Fibroblast of lung (primary cell): ENCODE data around the gene ABHD15. TPM values are rescaled to one million over a fixed set of nuclear protein-coding genes. Genes with fewer than 3 reads are reported as not detected.

Experiments
- DNase-seq, 2 donors: peaks; one replicate each; pipeline versions ENCODE4 v3.0.0 to v3.0.0-alpha.2; 2010; ENCODE audit warnings: low read depth in 2 of 2
- H2AFZ ChIP-seq: 2 replicates; pipeline ENCODE4 v1.5.1; 2012; ENCODE audit warnings: low read length, control low read depth, inconsistent platforms
- H3K27ac ChIP-seq: 2 replicates; pipeline ENCODE4 v1.5.1; 2011; ENCODE audit warnings: low read length, control low read depth; ENCODE audit not compliant: insufficient read depth
- H3K27me3 ChIP-seq: 2 replicates; pipeline ENCODE4 v1.5.1; 2011; ENCODE audit warnings: mild to moderate bottlenecking, low read length; ENCODE audit not compliant: control insufficient read depth, insufficient read depth
- H3K36me3 ChIP-seq: 2 replicates; pipeline ENCODE4 v1.5.1; 2011; ENCODE audit warnings: low read length; ENCODE audit not compliant: control insufficient read depth, insufficient read depth
- H3K4me1 ChIP-seq: 2 replicates; pipeline ENCODE4 v1.5.1; 2011; ENCODE audit warnings: low read length; ENCODE audit not compliant: control insufficient read depth, insufficient read depth; ENCODE audit errors: extremely low read depth
- H3K4me2 ChIP-seq: 2 replicates; pipeline ENCODE4 v1.5.1; 2011; ENCODE audit warnings: low read length, control low read depth; ENCODE audit not compliant: insufficient read depth; ENCODE audit errors: extremely low read depth
- H3K4me3 ChIP-seq, 4 experiments: fragments of 200-600 bp in 1 of 4; sonication (generic) in 1 of 4; replicated peaks in 1 of 4; 2 replicates each; pipeline ENCODE4 v1.5.1; 2011 to 2016; ENCODE audit warnings: low read length in 4 of 4, low read depth in 3 of 4, mild to moderate bottlenecking in 3 of 4, control low read depth in 2 of 4, inconsistent platforms in 1 of 4, mixed read lengths in 1 of 4; ENCODE audit not compliant: insufficient read depth in 1 of 4; ENCODE audit errors: control extremely low read depth in 1 of 4
- H3K79me2 ChIP-seq: 2 replicates; pipeline ENCODE4 v1.5.1; 2012; ENCODE audit warnings: mild to moderate bottlenecking, low read length, inconsistent platforms; ENCODE audit not compliant: control insufficient read depth, insufficient read depth
- H3K9ac ChIP-seq: 2 replicates; pipeline ENCODE4 v1.5.1; 2011; ENCODE audit warnings: mild to moderate bottlenecking, low read length, control low read depth; ENCODE audit not compliant: insufficient read depth
- H3K9me3 ChIP-seq: 2 replicates; pipeline ENCODE4 v1.5.1; 2012; ENCODE audit warnings: low read depth, low read length; ENCODE audit not compliant: control insufficient read depth, insufficient read depth
- H4K20me1 ChIP-seq: 2 replicates; pipeline ENCODE4 v1.5.1; 2011; ENCODE audit warnings: low read length; ENCODE audit not compliant: control insufficient read depth, insufficient read depth; ENCODE audit errors: extremely low read depth
- CTCF ChIP-seq, 2 donors: IDR thresholded peaks in 1 of 2; conservative IDR thresholded peaks in 1 of 2; 1 replicate in 1 of 2; 2 replicates in 1 of 2; pipeline ENCODE4 v1.5.1; 2011 to 2012; ENCODE audit warnings: low read length in 2 of 2, control low read depth in 1 of 2, inconsistent platforms in 1 of 2, low read depth in 1 of 2, mild to moderate bottlenecking in 1 of 2
- EZH2 ChIP-seq: IDR thresholded peaks from 2 replicates; pipeline ENCODE4 v1.5.1; 2012; ENCODE audit warnings: low read length, control low read depth, mild to moderate bottlenecking; ENCODE audit errors: missing control alignments
- polyA plus RNA-seq, 2 donors: library from polyadenylated mRNA; depleted of rRNA in 1 of 2; stranded (reverse) in 1 of 2; unstranded in 1 of 2; fragments of >200 nt; gene quantifications; 2 replicates each; pipeline ENCODE4 v1.2.1, GENCODE V29; 2011 to 2012; ENCODE audit warnings: missing spikeins in 1 of 2
- total RNA-seq: library from RNA; depleted of rRNA; stranded (reverse); fragments of >200 nt; gene quantifications from 2 replicates; pipeline ENCODE4 v1.2.1, GENCODE V29; 2014

The ABHD15 gene
- total and polyA plus RNA-seq, 2 donors (not counting 1 experiment from before 2014, with no cell fraction given) = 4.1 to 11.9 TPM

GRCh38 chr17:29575511-29576213 is 8.8 kb upstream of the ABHD15 start:
- H4K20me1 ChIP-seq = no peaks in the 10 kb centered on the region

GRCh38 chr17:29574732-29575510 is 8.1 kb upstream of the ABHD15 start:
- no peak for TF ChIP-seq EZH2
- TF ChIP-seq CTCF (conservative IDR thresholded peaks at IDR 0.05 in 1 of 2, IDR thresholded peaks at IDR 0.05 in 1 of 2; ENCODE audit: low read depth in 1 of 2, low read length in 2 of 2) = no peak
- no peak overlapping the region for H3K27ac ChIP-seq
- DNase-seq = no peak
- H2AFZ ChIP-seq = no peak overlapping the region
- no peaks in the 10 kb centered on the region for H4K20me1 ChIP-seq
- H3K9me3 ChIP-seq = no peaks in the 10 kb centered on the region
- H3K9ac ChIP-seq = no peak overlapping the region
- peaks cover 9% of the 10 kb centered on the region for H3K4me1 ChIP-seq
- peaks cover 45% of the 10 kb centered on the region for H3K36me3 ChIP-seq
- no peak overlapping the region for H3K4me2 ChIP-seq
- no peak overlapping the region for H3K4me3 ChIP-seq
- no peaks in the 10 kb centered on the region for H3K79me2 ChIP-seq
- no peaks in the 10 kb centered on the region for H3K27me3 ChIP-seq

More at GRCh38 chr17:29575511-29576213, 8.8 kb upstream of the ABHD15 start:
- no peak overlapping the region for H3K9ac ChIP-seq
- H3K27ac ChIP-seq = no peak overlapping the region
- no peaks in the 10 kb centered on the region for H3K27me3 ChIP-seq
- H2AFZ ChIP-seq = no peak overlapping the region
- H3K9me3 ChIP-seq = no peaks in the 10 kb centered on the region
- H3K4me1 ChIP-seq = peaks cover 10% of the 10 kb centered on the region
- peaks cover 45% of the 10 kb centered on the region for H3K36me3 ChIP-seq
- TF ChIP-seq EZH2 (no peak), CTCF (conservative IDR thresholded peaks at IDR 0.05 in 1 of 2, IDR thresholded peaks at IDR 0.05 in 1 of 2; ENCODE audit: low read depth in 1 of 2, low read length in 2 of 2) (no peak)
- no peak overlapping the region for H3K4me3 ChIP-seq
- no peaks in the 10 kb centered on the region for H3K79me2 ChIP-seq
- no peak overlapping the region for H3K4me2 ChIP-seq
- DNase-seq = no peak

GRCh38 chr17:29573871-29574731 is 7.3 kb upstream of the ABHD15 start:
- Histone ChIP-seq H3K4me1 (peaks cover 12% of the 10 kb centered on the region), H3K4me3 (no peak overlapping the region), H3K9ac (no peak overlapping the region), H3K4me2 (no peak overlapping the region), H3K27ac (no peak overlapping the region), H3K9me3 (no peaks in the 10 kb centered on the region), H4K20me1 (no peaks in the 10 kb centered on the region), H3K36me3 (peaks cover 44% of the 10 kb centered on the region), H3K27me3 (no peaks in the 10 kb centered on the region), H2AFZ (no peak overlapping the region), H3K79me2 (no peaks in the 10 kb centered on the region)
- DNase-seq = no peak
- no peak for TF ChIP-seq CTCF (conservative IDR thresholded peaks at IDR 0.05 in 1 of 2, IDR thresholded peaks at IDR 0.05 in 1 of 2; ENCODE audit: low read depth in 1 of 2, low read length in 2 of 2)
- no peak for TF ChIP-seq EZH2
